HPDE6-E6E7 (cell line): ENCODE results near the gene WASHC4.
"Not testable (repeated sequence)": the region's sequence is repeated elsewhere in the genome, so short reads cannot be mapped to it uniquely, and the experiment has no call there.

Experiments used
- DNase-seq: peaks from one replicate; pipeline ENCODE4 v3.0.0; 2011; ENCODE audit warnings: missing footprints; ENCODE audit errors: extremely low spot score

WASHC4 gene

DNA sequence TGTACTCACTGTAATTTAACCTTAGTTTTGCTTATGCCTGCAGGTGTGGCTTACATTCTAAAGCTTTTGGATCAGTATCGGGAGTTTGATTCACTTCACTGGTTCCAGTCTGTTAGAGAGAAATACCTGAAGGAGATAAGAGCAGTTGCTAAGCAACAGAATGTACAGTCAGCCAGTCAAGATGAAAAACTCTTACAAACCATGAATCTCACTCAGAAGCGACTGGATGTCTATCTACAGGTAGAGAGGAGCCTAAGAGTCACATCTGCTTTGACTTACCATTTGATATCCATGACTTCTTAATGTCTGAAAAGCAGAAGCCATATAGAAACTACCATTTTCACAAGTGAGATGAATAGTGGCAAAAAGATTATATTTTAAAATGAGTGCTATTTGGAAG is 56.5 kb downstream of the WASHC4 start:
- no peak for DNase-seq

GRCh38 chr12:105166736-105167135 is 59.2 kb downstream of the WASHC4 start:
- DNase-seq: no peak

DNA sequence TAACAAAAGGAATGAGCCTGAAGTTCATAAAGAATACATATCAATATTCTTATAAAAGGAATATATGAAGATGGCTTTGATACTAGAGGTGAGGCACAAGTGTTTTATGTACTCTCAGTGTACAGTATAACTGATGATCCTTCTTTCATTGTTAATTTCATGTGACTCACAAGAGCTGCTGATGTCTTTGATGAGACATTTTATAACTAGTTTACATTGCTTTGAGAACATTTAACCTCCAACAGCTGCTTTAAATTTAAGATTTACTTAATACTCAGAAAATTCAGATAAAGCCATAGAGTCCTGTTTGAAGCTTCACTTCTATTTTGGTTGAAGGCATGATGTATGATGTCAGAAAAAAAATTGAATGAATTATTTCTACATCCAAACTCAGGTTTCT is 59.8 kb downstream of the WASHC4 start:
- DNase-seq: no peak

DNA sequence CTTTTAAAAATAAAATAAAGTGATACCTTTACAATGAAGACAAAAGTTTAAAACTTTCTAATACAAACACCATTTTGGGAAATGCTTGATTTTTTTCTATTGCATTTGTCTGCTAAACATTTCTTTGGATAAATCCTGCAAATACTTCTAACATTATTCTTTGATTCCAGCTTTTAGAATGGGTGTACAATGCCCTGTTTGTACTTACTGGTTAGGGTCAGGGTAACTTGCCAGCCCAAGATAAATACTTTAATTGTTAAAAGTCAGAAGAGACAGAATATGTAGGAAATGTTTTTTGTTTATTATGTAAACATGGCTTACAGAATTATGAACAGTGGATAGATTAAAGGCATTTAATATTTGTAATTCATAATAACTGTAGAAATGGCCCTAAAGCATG is 60.5 kb downstream of the WASHC4 start:
- no peak for DNase-seq

GRCh38 chr12:105170139-105170538 is 62.6 kb downstream of the WASHC4 start:
- no peak for DNase-seq

DNA sequence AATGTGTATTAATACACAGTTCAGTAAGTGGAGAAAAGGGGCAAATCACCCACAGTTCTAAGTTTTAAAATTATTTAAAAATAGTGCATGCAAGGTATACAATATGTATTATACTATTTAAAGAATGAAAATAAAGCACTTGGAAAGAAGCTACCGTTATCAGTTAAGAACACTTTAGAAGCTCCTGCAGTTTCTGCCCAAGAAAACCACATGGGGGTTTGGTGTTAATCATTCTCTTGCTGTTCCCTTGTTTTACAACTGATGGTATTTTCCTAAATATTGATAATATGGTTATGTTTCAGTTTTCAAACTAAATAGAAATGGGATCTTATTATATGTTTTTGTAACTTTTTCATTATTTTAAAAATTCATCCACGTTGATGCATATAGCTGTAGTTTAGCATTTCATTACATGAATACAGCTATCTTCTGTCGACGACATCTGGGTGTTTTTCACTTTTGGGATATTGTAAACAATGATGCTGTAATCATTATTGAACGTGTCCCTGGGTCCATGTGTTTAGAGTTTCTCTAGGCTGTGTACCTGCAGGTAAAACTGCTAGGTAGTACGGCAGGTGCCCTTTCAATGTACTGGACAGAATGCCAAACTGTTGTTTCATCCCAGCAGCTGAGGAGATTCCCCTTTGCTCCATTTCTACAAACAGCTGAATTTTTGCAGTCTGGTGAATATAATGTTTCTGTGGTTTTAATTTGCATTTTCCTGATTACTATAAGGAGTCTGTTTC is 64.3 kb downstream of the WASHC4 start:
- DNase-seq: no peak

DNA sequence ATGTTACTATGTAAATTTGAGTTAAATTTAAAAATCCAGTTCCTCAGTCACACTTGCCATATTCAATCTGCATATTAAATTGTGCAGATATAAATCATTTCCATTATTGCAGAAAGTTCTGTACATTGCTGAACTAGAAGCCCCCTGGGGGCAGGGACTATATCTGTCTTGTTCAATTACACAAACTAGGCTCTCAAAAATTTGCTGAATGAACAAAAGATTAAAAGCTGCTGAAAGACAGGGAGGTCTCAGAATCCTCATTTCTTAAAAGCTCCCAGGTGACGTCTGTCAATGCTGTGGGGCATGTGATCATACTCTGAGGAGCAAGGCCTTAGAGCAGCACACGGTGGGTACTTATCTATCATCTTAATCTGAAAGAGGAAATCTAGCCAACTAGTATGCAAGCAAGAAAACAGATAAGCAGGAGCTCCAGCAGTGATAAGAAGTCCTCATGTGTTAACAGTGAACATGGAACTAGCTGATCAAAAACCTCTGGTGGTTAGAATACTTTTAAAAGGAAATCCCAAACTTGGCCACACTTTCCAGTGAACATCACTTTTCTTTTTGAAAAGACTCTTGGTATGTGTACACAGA is 68.0 kb downstream of the WASHC4 start:
- no peak for DNase-seq

GRCh38 chr12:105177208-105177607 is 69.7 kb downstream of the WASHC4 start:
- DNase-seq: no peak

DNA sequence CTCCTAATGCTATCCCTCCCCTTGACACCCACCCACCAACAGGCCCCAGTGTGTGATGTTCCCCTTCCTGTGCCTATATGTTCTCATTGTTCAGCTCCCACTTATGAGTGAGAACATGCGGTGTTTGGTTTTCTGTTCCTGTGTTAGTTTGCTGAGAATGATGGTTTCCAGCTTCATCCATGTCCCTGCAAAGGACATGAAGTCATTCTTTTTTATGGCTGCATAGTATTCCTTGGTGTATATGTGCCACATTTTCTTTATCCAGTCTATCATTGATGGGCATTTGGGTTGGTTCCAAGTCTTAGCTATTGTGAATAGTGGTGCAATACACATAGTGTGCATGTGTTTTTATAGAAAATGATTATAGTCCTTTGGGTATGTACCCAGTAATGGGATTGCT is 71.6 kb downstream of the WASHC4 start:
- DNase-seq: not testable (repeated sequence)

GRCh38 chr12:105183406-105183805 is 75.9 kb downstream of the WASHC4 start:
- not testable (repeated sequence) for DNase-seq

- not testable (repeated sequence) for DNase-seq
Measured at GRCh38 chr12:105183976-105184375, 76.4 kb downstream of the WASHC4 start.

GRCh38 chr12:105189293-105189692 is 81.8 kb downstream of the WASHC4 start:
- DNase-seq: no peak

- no peak for DNase-seq
Measured at GRCh38 chr12:105190530-105190929, 83.0 kb downstream of the WASHC4 start.

GRCh38 chr12:105192624-105193225 is 85.2 kb downstream of the WASHC4 start:
- no peak for DNase-seq

DNA sequence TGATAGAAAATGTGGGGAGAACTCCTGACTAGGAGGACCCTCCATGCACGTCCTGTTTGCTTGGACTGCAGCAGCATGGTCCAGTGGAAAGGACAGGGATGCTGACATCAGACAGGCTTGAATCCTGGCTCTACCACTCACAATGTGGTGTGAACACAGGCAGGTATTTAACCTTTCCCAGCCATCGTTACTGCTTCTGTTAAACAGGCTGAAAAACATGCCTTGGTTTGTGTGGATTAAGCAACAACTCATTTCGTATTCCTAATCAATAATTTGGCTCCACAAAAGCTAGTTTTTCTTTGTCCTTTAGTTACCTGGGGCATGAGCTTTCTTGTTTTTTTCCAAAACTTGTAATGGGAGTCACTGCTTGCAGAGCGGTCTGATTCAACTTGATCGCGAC is 87.4 kb downstream of the WASHC4 start:
- DNase-seq: no peak

GRCh38 chr12:105196090-105196489 is 88.6 kb downstream of the WASHC4 start:
- DNase-seq: no peak

GRCh38 chr12:105198961-105199360 is 91.4 kb downstream of the WASHC4 start:
- DNase-seq: no peak

- DNase-seq: no peak
Measured at GRCh38 chr12:105200385-105200784, 92.9 kb downstream of the WASHC4 start.

GRCh38 chr12:105201299-105201698 is 93.8 kb downstream of the WASHC4 start:
- DNase-seq: no peak

DNA sequence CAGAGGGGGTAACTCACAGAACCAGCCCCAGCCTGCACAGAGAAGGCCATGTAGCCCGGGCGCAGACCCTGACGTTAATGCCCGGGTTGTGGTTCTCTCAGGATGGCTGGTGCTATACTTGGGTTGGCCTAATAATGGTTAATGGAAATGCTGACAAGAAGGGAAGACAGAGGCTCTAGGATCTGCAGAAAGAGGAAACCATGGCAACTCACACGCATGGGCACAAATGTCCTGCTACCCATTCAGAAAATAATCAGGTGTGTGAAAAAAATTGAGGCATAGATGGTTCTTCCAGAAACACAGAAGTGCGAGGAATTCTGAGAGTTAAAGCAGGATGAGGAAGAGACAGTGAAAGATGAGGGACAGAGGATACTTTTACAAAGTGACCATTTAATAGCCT is 94.7 kb downstream of the WASHC4 start:
- no peak for DNase-seq

- no peak for DNase-seq
Measured at GRCh38 chr12:105204127-105204526, 96.6 kb downstream of the WASHC4 start.

- no peak for DNase-seq
Measured at GRCh38 chr12:105204916-105205315, 97.4 kb downstream of the WASHC4 start.
